Amniotic stem cell (primary cell): Measurements from ENCODE around the gene C19orf12.
"Not testable (repeated sequence)": the region's sequence is repeated elsewhere in the genome, so short reads cannot be mapped to it uniquely, and the experiment has no call there.

Experiments used
- DNase-seq: peaks from one replicate; lab custom pipeline; 2025; lab: John Stamatoyannopoulos, UW

C19orf12 gene

DNA sequence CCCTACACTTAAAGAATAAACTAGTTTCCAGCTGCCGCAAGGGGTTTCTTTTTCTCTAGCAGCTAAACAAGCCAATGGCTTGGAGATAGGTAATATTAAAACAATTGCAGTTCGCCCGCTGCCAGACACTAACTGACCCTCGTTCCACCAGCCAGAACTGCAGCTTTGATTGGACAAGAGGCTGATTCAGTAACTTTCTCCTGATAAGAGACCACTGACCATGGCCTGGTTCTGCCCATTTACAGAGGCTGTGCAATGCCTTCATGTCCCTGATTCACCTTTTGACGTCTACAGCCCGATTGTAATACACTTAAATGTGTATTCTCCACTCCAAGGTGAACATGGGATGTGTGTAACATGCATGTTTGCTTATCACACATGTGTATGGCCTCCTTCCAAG lies 12.8 kb upstream of the C19orf12 start:
- DNase-seq = no peak

DNA sequence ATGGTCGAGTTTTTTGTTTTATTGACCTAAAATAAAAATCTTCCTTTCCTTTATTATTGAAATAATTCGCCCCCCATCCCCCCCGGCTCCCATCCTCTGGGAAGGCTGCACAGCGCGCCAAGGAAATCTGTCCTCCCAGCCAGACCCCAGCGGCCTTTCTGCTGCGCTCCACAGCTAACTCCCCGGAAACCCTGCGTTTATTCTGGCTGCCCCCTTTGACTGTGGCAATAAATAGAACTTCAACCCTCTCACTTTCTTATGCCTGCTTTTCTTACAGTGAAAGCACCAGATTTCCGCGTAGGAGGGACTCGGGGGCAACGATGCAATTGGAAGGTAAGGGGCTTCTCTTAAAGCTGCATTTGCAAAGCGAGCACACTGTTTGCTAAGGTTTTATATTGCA lies 9.7 kb upstream of the C19orf12 start:
- DNase-seq = no peak

DNA sequence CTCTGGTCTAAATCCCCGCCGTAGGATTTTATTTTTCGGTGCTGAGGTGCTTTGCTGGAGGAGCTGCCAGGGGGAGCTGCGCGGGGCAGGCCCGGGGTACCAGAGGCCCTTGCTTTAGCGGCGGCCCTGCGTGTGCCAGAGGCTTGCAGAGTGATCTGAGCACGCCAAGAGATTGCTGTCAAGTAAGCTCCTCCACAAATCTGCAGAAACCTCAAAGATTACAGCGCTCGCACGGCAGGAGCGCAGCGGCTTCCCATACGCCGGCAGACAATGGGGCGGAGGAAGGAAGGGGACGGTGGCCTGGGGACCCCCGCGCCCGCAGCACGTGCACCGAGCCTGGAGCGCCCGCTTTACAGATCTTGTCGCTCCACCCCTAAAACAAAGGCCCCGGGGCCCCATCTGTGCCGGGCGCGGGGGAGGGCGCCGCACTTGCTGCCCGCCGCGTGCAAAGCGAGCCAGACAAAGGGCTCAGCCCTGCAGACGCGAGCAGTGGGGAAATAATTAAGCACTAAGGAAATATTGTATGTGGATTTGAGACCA lies 9.1 kb upstream of the C19orf12 start:
- DNase-seq = no peak

DNA sequence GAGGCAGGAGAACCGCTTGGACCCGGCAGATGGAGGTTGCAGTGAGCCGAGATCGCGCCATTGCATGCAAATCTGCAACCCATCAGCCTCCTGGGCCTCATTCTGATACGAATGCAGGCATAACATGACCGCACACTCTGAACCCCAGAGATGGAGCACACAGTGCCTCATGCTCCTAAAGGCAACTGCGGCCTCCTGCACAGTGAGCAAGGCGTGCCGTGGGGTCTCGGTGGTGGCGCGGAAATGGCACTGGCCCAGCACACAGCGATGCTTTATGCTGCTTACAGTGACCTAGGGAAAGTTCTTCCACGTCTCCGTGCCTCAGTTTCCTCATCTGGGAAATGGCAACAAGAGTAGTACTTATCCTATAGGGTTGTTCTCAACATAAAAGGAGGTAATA lies 2.0 kb upstream of the C19orf12 start:
- no peak for DNase-seq

DNA sequence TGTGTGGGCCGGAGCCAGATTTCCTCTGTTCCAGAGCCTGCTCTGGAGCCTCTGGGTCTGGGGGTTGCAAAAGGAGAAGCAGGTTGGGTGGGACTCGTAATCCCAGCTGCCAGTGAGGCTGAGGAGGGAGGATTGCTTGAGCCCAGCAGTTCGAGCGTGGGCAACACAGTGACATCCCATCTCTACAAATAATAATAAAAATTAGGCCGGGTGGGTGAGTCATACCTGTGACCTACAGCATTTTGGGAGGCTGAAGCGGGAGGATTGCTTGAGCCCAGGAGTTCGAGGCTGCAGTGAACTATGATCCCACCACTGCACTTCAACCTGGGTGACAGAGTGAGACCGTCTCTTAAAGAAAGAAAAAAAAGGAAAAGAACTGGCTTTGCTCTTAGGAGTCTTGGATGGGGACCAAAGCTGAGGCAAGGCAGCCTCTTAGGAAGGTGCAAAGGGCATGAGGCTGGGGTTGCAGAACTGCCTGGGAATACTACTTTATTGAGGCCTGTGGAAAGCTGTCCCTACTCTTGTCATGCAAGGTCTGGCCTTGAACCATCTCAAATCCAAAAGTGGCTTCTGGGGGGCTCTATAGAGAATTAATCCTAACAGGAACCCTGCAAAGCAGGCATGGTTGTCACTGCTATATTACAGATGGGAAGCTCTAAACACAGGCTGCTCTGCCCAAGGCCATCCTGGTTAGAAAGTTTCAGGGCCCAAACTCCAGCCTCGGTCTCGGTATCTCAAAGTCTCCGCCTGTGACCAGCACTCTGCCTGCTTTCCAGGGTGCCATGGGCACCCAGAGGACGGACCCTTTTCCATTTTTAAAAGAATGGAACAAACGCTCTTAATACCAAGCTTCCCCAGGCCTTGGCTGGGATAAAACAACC lies 880 bp upstream of the C19orf12 start:
- DNase-seq = no peak

DNA sequence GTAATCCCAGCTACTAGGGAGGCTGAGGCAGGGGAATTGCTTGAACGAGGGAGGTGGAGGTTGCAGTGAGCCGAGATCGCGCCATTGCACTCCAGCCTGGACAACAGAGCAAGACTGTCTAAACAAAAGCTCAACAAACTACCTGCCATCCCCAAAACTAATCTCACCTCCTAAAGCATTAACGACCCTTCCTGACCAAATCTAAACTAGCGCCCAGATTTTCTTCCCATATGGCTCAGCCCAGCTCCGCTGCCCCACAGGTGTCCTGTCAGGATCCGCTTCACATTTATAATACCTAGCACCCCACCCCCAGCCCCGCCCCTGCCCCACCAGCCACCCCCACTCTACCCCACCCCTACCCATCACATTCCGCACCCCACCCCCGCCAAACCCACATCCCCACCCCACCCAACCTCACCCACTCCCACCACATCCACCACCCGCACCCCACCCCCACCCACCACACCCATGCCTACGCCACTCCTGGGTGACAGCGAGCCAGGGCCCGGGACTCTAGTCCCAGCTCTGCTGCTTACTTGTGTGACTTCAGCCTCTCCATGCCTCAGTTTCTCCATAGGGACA lies 599 bp downstream of the C19orf12 start:
- no peak for DNase-seq

DNA sequence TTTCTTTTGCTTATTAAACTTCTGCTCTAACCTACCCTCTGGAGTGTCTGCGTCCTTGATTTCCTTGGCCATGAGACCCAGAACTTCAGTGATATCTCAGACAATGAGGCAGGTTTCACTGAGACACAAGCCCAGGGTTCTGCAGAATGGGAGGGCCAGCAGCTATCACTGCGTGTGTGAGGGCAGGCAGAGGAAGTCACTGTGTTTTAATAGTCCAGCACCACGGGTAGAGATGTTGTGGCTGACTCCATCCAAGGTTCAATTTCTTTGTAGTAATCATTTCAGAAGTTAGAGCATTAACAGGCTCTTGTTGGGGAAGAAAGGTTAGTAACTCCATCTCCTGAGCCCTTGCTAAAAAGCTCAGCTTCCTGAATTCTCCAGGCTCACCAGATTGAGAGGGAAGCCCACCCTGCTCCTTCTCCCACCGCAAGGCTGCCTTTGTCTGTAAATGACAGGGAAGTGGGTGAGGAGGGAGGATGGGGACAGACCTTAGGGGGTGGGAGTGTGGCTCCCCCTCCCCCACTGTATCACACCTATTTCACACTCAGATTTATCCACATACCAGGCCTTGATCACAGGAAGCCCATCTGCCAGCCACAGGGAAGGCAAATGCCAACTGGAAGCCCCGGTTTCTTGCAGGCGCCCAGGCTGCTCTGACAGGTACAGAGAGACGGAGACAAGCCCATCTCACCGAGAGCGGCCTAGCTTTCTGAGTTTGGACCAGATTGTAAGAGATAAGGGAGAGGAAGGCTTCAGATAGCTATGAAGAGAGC lies 2.1 kb downstream of the C19orf12 start:
- no peak for DNase-seq

DNA sequence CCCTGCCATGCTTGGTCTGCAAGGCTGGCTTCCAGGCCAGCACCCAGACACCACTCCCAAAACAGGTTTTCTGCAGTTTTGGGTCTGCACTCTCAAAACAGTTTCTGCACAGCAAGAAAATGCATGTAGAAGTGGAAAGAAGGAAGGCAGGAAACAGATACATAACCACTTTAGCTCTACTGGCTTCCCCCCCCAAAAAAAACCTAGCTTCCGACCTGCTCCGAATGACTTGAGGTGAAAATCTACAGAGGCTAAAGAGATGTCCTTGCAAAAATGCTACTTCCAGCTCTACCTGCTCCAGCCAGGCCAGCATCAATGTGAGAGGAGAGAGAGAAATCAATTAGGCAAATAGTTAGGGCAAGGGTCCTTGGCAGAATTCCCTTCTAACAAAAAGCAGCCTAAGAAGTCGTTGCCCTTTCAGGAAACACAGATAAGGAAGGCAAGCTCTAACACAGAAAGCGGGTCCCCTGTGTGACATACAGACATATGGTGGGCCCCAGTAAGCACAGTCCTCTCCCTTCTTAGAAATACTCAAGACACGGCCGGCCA lies 3.4 kb downstream of the C19orf12 start:
- no peak for DNase-seq

DNA sequence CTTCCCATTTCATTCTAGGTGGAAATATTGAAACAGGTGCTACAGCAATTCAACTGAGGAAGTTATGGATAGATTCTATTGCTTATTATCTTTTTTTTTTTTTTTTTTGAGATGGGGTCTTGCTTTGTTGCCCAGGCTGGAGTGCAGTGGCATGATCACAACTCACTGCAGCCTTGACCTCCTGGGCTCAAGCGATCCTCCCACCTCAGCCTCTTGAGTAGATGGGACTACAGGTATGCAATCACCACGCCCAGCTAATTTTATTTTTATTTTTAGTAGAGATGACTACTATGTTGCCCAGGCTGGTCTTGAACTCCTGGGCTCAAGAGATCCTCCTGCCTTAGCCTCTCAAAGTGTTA lies 5.6 kb downstream of the C19orf12 start:
- DNase-seq = not testable (repeated sequence)

DNA sequence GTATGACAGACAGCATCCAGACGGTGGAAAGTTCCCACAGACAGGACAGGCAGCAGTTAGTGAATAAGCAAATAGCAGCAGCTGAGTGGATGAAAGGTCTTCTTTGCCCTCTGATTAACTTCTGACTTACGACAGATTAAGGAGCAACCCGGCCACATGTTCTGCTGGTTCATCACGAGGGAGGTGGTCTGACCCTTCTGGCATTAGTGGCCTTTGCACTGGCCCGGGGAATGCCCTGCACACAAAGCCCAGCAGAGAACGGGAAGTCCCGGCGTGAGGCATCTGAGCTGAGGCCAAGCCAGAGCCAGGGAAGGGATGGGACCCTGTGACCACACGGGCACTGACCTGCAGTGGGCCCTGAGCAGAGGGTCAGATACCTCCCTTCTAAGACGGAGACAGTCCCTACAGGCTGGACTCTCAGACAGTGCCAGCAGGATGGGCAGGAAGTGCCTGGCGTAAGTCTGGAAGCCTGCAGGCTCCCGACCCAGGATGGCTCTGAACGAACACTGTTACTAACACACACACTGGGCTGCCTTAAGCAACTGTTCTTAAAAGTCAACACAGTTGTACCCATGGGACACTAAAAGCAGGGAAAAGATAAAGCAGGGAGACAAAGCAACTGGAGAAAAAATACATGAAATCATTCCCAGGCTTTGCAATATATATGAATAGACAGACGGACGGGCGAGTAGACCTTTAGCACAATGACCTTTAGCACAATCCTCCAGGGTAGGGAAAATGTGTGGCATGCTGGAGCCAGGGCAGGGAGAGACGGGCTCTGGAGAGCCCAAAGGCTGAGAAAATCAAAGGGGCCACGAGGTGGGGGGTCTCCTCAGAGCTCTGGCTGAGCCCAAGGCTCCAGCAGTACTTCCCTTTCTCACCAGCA lies 6.3 kb downstream of the C19orf12 start:
- no peak for DNase-seq

DNA sequence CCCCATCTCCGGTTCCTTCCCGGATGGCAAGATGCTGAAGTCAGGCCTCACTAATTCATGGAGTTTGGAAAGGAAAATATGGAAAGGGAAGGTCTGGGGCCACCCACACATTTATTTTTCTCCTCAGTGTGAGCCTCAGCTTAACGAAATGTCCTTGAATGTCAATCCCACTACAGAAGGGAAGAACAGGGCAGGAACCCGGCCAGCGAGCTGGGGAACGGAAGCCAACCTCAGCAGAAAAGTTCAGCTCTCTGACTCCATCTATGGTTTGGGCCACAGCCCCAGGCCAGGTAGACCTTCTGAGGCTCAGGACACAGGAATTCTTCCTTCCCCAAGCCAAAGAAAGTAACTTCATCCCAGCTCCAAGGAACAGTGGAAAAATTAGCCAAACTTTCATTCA lies 8.4 kb downstream of the C19orf12 start:
- no peak for DNase-seq

DNA sequence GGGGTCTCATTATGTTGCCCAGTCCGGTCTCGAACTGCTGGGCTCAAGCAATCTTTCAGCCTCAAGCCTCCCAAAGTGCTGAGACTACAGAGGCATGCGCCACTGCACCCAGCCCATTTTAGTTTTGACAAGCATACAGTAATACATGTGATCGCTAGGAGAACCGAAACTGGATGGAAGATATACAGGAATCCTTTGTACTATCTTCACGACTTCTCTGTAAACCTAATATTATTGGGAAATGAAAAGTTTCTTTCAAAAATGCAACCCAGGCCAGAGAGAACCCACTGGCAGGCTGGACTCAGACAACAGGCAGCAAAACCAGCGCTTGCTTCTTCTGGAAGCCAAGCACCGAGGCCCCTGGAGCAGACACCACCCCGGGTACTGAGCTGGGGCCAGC lies 9.4 kb downstream of the C19orf12 start:
- DNase-seq = no peak

DNA sequence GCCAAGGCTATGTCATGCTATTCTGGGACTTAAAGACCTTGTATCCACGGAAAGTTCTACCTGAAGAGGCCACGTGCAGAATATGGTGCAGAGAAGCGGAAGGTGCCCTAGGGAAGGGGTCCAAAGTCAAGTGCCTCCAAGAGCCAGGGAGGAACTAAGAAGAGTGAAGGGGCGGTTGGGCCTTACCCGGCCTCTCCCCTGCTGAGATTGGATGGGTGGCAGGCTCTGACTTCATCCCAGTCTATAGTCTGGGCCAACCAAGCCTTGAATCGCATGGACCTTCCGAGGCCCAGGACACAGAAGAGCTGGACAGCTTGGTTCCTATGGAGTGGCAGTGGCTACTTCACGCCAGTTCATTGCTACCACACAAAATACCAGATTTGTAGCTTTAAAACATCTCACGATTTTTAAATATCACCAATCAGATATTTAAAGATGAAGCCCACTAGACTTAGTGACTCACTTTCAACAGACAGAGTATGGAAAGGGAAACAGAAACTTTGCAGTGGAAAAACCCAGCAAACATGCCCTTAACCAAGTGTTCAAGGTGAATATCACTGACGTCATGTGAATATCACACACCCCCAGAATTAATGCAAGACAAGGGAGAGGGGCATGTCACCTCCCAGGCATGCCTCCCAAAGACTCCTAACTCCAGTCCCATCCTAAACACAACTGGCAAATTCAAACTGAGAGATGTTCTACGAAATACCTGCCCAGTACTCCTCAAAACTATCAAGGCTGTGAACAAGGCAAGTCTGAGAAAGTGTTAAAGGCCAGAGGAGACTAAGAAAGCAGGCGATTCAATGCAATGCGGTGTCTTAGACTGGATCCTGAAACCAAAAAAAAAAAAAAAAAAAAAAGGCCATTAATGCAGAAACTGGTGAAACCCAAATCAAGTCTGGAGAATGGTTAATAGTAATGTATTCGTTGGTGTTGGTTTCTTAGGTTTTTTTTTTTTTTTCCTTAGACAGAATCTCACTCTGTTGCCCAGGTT lies 10.2 kb downstream of the C19orf12 start:
- DNase-seq = no peak

DNA sequence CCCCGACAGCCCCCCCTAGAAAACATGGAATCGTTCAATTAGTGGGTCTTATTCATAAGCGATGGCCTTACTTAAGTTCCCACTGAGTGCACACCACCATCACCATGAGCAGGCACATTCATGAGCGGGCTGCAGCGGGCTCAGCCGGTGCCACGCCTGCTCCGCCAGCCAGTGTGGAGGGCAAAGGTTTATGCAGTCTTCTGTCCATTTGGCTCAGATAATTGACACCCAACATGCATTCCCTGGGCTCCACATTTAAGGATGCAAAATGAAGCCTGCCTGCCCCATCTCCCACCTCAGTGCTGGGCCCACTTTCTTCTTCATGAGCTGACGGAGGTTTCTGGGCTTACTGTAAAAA lies 12.1 kb downstream of the C19orf12 start:
- DNase-seq = no peak

DNA sequence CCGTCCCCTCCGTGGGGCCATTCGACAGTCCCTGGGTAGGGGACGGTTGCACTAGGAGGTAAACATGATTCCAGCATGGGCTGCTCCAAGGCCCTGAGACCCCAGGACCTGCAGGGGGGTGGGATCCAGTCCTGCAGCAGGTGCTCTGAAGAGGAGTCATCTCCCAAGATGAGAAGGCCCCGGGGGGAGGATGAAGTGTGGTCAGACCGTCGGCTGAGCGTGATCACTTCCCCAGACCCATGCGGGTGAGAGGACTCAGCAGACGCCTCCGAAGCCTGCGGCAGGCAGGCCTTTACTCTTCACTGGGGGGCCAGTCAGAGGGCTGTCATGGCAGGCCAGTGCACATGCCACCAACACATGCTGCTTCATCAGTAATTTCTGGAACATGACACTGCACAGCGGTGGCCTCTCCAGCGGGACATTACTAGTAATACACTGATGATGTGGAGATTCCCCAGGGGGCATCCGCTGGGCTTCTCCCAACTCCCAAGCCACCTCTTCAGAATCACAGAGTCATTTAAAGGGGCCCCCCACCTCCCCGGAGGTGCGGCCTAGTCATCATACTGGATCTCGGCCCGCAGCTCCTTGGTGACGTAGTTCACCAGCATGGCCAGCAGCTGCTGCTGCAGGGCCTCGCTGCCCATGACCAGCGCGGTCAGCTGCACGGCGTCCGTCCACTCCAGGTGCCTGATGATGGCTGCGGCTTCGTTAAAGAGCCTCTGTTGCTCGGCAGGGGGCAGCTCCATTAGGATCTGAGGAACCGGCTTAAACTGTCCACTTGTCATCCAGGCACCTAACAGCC lies 12.7 kb downstream of the C19orf12 start:
- DNase-seq = no peak

DNA sequence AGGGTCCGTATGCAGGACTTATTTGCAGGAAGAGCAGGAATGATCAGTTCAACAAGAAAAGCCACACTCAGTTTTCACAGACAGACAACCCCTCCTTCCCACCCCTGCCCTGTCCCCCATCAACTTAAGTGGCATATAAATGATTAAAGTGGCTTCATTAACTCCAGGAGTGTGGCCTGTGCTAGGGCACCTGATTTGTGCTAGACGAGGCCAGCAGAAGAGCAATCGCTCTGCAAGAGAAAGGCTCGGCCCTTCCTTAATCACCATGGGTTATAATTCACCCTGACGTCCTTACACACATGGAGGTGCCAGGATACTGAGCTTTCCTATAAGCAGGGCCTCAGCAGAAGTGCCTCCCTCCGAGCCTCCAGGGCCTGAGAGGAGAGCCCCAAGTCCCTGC lies 14.6 kb downstream of the C19orf12 start:
- DNase-seq = no peak

DNA sequence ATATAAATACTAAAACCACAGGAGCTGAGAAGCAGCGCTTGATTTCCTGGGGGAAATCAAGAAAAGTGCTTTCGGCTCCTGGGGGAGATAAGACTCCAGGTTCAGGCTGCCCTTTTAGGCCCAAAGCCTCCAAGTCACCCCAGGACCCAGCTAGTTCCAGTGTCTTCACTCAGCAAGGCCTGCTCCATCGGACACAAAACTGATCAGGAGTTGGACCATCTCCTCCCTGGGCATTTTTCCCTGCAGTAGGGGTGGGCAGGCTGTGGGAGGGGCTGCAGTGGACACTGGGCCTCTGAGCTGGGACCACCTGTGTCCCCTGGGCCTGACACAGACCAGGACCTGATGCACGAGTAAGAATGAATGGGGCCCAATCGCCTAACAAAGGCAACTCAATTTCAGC lies 15.2 kb downstream of the C19orf12 start:
- no peak for DNase-seq

DNA sequence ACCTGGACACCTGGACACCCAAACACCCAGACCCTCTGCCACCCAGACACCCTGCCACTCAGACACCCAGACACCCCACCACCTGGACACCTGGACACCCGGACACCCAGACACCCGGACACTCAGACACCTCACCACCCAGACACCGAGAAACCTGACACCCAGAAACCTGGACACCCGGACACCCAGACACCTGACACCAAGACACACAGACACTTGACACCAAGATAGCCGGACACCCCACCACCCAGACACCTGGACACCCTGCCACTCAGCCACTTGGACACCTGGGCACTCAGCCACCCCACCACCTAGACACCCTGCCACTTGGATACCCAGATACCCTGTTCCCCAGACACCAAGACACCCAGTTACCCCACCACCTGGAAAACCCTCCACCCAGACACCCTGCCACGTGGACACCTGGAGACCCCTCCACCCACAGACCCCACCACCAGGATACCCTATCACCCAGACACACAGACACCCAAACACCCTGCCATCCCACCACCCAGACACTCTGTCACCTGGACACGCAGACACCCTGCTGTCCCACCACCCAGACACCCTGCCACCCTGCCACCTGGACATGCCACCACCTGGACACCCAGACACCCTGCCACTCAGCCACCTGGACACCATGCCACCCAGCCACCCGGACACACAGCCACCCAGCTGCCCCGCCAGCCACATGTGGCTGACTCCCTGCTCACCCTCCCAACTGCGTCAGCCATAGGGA lies 17.4 kb downstream of the C19orf12 start:
- no peak for DNase-seq

DNA sequence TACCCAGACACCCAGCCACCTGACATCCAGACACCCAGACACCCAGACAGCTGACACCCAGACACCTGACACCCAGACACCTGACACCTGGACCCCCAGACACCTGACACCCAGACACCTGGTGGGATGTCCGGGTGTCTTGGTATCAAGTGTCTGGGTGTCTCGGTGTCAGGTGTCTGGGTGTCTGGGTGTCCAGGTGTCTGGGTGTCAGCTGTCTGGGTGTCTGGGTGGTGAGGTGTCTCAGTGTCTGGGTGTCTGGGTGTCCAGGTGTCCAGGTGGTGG lies 18.6 kb downstream of the C19orf12 start:
- no peak for DNase-seq
